ENCODE results near the gene BNC2. TPM values are rescaled to one million over a fixed set of nuclear protein-coding genes. Genes with fewer than 3 reads are reported as not detected.

BNC2 gene
- total RNA-seq, 1 donor from 2014 or later, result 5.4 TPM

DNA sequence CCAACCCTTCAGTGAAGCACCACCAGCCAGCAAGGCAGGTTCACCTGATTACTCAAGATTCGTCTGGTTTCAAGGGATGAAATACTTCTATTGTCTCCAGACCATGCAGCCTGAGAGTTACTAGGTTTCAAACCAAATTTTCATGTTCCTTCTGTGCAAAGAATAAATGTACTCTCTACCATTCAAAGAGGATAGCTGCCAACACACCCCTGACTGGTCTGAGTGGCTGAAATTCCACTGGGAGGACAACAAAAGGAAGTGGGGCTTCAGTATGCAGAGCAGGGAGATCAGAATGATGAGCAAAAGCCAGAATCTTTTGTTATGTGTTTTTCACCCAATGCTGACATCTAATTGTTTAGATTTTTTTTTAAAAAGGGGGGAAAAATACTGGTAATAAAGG is 356.3 kb downstream of the BNC2 start:
- H3K27me3 Mint-ChIP-seq (ENCODE audit: low read depth), result no peaks in the 10 kb centered on the region
- TF ChIP-seq, protein P1, sequence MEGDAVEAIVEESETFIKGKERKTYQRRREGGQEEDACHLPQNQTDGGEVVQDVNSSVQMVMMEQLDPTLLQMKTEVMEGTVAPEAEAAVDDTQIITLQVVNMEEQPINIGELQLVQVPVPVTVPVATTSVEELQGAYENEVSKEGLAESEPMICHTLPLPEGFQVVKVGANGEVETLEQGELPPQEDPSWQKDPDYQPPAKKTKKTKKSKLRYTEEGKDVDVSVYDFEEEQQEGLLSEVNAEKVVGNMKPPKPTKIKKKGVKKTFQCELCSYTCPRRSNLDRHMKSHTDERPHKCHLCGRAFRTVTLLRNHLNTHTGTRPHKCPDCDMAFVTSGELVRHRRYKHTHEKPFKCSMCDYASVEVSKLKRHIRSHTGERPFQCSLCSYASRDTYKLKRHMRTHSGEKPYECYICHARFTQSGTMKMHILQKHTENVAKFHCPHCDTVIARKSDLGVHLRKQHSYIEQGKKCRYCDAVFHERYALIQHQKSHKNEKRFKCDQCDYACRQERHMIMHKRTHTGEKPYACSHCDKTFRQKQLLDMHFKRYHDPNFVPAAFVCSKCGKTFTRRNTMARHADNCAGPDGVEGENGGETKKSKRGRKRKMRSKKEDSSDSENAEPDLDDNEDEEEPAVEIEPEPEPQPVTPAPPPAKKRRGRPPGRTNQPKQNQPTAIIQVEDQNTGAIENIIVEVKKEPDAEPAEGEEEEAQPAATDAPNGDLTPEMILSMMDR (conservative IDR thresholded peaks at IDR 0.05), result no peak
- no peak for DNase-seq (ENCODE audit: low read depth, low spot score)
- H3K4me1 Mint-ChIP-seq, result peaks cover 57% of the 10 kb centered on the region
- peak overlapping the region; percentile 86 for H3K27ac Mint-ChIP-seq (ENCODE audit: unreplicated experiment)
- H3K9me3 Mint-ChIP-seq, result no peaks in the 10 kb centered on the region
- no peaks in the 10 kb centered on the region for H3K36me3 Mint-ChIP-seq (ENCODE audit: low read depth)
- peak overlapping the region; percentile 19 for H3K4me3 Mint-ChIP-seq

DNA sequence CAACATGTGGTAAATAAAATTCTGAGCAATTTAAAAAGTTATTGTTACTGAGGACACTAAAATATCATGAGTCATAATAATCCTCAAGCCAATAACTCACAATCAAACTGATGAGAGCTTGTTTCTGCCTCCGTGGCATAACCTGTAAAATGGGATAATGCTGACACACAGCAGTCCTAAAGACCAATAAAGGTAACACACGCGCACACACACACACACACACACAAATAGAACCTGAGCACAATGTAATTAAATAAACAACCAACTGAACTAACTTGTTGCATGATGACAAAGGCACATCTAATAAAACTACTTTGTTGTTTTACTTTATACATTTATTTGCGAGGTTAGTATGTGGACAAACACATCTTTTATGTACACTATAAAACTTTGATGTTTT is 358.2 kb downstream of the BNC2 start:
- Mint-ChIP-seq H3K27me3 (ENCODE audit: low read depth) (no peaks in the 10 kb centered on the region), H3K9me3 (peaks cover 2% of the 10 kb centered on the region), H3K27ac (ENCODE audit: unreplicated experiment) (no peak overlapping the region), H3K4me3 (no peak overlapping the region), H3K36me3 (ENCODE audit: low read depth) (no peaks in the 10 kb centered on the region), H3K4me1 (peaks cover 48% of the 10 kb centered on the region)
- DNase-seq (ENCODE audit: low read depth, low spot score), result no peak
- TF ChIP-seq, protein P1 (conservative IDR thresholded peaks at IDR 0.05), result no peak

DNA sequence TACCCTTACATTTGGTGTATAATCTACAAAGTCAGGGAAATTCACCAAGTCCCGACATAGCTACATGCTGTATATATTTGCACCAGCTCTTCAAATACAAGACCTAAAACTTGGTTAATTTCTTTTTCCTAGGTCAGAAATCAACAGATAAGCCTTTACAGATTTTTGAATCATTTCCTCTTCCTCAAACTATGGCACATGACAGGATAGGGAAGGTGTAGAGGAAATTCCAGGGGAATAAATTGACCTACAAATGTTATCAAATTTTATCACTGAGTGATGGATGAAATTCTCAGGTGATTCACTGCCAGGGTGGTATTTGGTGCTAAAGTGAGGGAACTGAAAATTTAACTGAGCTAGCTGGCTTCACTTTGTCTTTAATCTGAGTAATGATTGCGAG is 360.0 kb downstream of the BNC2 start:
- Mint-ChIP-seq H3K4me3 (no peak overlapping the region), H3K4me1 (peaks cover 36% of the 10 kb centered on the region), H3K9me3 (peaks cover 2% of the 10 kb centered on the region), H3K36me3 (ENCODE audit: low read depth) (no peaks in the 10 kb centered on the region), H3K27ac (ENCODE audit: unreplicated experiment) (no peak overlapping the region), H3K27me3 (ENCODE audit: low read depth) (no peaks in the 10 kb centered on the region)
- no peak for DNase-seq (ENCODE audit: low read depth, low spot score)
- TF ChIP-seq, protein P1 (conservative IDR thresholded peaks at IDR 0.05), result no peak

DNA sequence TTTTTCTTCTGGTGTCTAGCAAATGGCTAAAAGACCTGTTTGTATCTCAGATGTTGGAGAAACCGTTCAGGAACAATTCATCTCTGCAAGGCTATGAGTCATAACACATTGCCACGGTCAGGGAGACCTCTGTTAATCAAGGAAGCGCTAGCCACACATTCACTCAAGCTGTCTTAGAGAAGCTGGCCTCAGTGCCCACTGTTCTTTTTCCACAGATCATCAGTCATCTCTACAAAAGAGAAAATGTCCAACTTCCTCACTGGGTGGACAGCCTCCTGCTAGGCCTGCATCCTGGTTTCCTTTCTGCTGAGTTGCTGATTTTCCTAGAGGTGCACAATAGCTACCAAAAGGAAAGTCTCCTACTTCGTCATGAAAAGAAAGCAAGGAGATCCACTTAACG is 360.5 kb downstream of the BNC2 start:
- no peaks in the 10 kb centered on the region for H3K36me3 Mint-ChIP-seq (ENCODE audit: low read depth)
- no peak overlapping the region for H3K27ac Mint-ChIP-seq (ENCODE audit: unreplicated experiment)
- no peaks in the 10 kb centered on the region for H3K27me3 Mint-ChIP-seq (ENCODE audit: low read depth)
- TF ChIP-seq, protein P1 (conservative IDR thresholded peaks at IDR 0.05), result no peak
- H3K9me3 Mint-ChIP-seq, result peaks cover 2% of the 10 kb centered on the region
- no peak overlapping the region for H3K4me3 Mint-ChIP-seq
- peaks cover 33% of the 10 kb centered on the region for H3K4me1 Mint-ChIP-seq
- DNase-seq (ENCODE audit: low read depth, low spot score), result no peak

DNA sequence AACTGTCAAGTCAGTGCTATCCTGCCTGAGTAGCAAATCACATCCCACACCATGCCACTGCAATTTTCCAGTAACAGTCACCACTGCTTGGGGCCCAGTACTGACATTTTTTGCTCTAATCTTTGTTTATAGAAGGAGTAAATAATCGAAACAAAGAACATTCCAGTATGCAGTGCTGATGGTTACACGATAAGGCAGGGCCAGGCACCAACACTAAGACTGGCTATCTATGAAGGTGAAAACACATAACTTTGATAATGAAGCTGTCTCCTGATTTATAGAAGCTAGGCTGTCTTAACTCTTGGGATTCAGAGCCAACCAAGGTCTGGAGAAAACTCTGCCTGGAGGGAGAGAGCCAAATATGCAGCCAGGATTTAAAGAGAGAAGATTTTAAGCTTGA is 365.3 kb downstream of the BNC2 start:
- peaks cover 2% of the 10 kb centered on the region for H3K9me3 Mint-ChIP-seq
- DNase-seq (ENCODE audit: low read depth, low spot score), result no peak
- TF ChIP-seq, protein P1 (conservative IDR thresholded peaks at IDR 0.05), result no peak
- H3K27ac Mint-ChIP-seq (ENCODE audit: unreplicated experiment), result no peak overlapping the region
- peaks cover 13% of the 10 kb centered on the region for H3K4me1 Mint-ChIP-seq
- H3K36me3 Mint-ChIP-seq (ENCODE audit: low read depth), result no peaks in the 10 kb centered on the region
- no peaks in the 10 kb centered on the region for H3K27me3 Mint-ChIP-seq (ENCODE audit: low read depth)
- H3K4me3 Mint-ChIP-seq, result no peak overlapping the region

DNA sequence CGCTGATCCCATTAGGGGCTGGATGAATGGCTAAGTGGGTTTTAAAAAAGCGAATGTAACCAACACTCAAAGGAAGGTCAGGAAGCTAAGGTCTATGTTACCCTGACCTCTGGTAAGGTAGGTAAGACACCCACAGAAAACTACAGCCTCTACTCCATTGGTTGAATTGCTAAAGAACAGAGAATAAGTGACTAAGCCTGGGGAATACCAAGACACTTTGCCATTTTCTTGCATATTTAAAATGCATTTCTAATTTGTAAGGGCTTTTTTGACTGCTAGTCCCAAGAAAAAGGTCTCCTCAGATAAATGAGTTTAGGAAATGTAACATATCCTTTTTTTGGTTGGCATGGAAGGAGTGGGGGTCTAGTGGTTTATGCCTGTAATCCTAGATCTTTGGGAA is 368.7 kb downstream of the BNC2 start:
- TF ChIP-seq, protein P1 (conservative IDR thresholded peaks at IDR 0.05), result no peak
- Mint-ChIP-seq H3K36me3 (ENCODE audit: low read depth) (no peaks in the 10 kb centered on the region), H3K9me3 (no peaks in the 10 kb centered on the region), H3K4me3 (no peak overlapping the region), H3K27me3 (ENCODE audit: low read depth) (no peaks in the 10 kb centered on the region), H3K4me1 (peaks cover 5% of the 10 kb centered on the region), H3K27ac (ENCODE audit: unreplicated experiment) (no peak overlapping the region)
- DNase-seq (ENCODE audit: low read depth, low spot score), result no peak
